Measurements from ENCODE around the gene PMEPA1. TPM values are rescaled to one million over a fixed set of nuclear protein-coding genes. Genes with fewer than 3 reads are reported as not detected.

Gene PMEPA1
- total RNA-seq, 1 experiment from 2014 or later, result 12.2 TPM

DNA sequence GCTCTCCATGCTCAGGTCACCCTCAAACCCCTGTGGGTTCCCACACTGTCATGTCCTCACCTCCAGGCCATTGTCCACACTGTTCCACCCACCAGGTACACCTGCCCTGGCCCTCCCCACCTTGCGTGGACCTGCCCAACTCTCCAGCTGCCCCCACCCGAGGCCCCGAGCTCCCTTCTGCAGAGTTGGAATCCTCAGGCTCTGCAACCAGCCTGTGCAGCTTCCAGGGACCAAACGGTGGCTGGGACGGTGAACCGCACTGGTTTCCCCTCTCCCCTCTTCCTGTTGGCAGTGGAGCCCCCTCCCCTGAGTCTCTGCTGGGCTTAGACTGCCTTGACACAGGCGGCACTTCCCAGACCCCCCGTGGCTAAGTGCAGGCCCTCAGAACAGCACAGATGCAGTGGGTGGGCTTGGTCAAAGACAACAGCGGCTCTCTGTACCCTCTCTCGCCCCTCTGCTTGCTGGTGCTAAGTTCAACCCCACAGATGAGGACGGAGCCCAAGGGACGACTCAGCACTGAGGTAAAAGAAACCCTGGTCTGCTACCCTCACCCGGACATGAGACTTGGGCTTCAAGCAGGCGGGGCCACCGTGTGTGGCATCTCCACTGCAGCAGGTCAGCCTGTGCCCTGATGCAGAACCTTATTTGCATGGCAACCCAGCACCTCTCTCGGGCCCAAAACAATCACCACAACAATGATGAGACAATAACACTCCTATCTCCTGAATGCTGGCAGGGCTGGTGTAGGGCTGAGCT is 100.6 kb downstream of the PMEPA1 start:
- no peak for DNase-seq (ENCODE audit: low read depth)

DNA sequence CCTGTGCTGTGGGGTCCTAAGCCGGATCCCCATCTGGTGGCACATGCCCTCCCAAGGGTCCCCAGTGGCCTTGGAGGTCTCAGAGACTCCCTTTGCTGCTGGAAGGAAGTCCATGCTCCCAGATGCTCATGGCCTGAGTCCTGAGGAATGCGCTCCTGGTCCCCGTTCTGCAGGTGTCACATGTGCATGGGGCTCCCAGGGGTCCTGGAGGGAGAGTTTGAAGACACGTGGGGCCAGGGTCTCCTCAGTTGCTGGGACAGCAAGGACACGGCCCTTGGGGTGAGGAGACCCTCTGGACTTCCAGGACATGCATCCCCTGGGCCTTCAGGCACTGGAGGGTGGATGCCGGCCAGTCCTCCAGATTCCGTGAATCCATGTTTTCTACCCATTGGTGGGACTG is 101.3 kb downstream of the PMEPA1 start:
- DNase-seq (ENCODE audit: low read depth), result no peak

DNA sequence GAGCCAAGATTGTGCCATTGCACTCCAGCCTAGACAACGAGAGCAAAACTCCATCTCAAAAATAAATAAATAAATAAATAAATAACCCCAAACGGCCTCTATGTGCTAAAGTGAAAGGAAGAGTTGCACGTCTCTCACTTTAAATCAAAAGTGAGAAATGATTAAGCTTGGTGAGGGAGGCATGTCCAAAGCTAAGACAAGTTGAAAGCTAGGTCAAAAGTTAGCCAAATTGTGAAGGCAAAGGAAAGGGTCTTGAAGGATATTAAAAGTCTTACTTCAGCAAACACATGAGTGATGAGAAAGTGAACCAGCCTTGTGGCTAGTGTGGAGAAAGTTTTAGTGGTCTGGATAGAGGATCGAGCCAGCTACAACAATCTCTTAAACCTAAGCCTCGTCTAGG is 103.9 kb downstream of the PMEPA1 start:
- DNase-seq (ENCODE audit: low read depth), result no peak

DNA sequence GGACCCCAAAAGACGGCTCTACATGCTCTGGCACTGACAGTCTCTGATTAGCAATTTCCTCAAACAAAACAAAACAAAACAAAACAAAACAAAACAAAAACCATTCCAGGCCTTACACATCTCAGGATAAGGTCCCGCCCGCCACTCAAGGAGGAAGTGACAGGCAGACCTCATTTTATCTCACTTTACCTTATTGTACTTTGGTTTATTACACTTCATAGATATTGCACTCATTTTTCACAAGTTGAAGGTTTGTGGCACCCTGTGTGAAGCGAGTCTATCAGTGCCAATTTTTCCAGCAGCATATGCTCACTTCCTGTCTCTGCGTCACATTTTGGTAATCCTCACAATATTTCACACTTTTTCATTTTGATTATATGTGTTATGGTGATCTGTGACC is 104.8 kb downstream of the PMEPA1 start:
- no peak for DNase-seq (ENCODE audit: low read depth)

DNA sequence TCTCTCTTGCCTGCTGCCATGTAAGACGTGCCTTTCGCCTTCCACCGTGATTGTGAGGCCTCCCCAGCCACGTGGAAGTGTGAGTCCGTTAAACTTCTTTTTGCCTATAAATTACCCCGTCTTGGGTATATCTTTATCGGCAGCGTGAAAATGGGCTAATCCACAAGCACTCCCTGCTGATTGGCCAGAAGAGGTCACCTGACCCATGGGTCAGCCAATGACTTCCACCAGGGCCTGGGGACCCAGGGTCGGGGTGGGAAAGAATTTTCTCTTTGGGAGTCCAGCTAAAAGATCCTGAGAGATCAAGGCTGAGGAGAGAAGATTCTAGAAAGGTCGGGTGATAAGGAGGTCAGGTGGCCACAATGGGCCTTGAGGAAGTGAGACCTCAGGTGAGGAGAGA is 106.7 kb downstream of the PMEPA1 start:
- no peak for DNase-seq (ENCODE audit: low read depth)

DNA sequence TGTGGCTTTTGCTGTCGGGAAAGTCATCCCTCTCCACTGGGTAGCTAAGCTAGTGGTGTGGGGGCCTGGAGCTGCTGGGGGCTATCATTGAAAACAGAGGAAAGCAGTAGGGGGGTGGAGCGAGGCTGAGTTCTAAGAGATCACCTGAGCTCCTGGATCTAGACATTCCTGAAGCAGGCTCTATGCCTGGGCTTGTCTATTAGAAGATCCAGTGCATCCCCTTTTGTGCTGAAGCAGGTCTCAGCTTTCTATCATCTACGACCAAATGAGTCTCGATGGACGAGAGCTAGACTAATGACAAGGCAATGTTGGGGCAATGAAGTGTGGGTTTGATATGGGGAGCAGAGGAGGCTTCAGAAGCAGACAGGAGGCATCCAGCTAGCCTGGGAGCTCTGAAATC is 108.1 kb downstream of the PMEPA1 start:
- DNase-seq (ENCODE audit: low read depth), result no peak

DNA sequence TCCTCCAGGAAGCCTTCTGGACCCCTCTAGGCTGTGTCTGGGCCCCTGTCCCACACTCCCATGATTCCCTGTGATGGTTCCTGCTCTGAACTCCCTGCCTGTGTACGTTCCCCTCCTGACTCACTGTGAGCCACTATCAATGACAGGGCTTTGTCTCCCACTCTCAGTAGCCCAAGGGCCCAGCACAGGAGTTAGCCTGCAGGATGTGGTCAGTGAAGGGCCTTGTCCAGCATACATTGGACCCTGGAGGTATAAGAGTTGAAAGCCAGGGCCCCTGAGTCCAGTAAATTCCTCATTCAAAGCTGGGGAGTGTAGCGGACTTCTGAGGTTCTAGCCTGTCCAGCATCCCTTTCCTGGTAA is 108.6 kb downstream of the PMEPA1 start:
- peak; percentile 33 for DNase-seq (ENCODE audit: low read depth)

GRCh38 chr20:57600320-57601210 is 109.2 kb downstream of the PMEPA1 start:
- peak; percentile 51 for DNase-seq (ENCODE audit: low read depth)

- DNase-seq (ENCODE audit: low read depth), result no peak
Measured at GRCh38 chr20:57598491-57598890, 111.3 kb downstream of the PMEPA1 start.

Other genes with a start within 250 kb of the PMEPA1 start
- 0.06 TPM in 1 of 2 replicates, not detected in the other for gene CTCFL, start 184.9 kb downstream of the PMEPA1 start, total RNA-seq (2014; rRNA removed; shearing (Covaris generic))
- gene PCK1, start 148.9 kb downstream of the PMEPA1 start, total RNA-seq (2014; rRNA removed; shearing (Covaris generic)), result not detected in 2 replicates
- 0.11 TPM in 1 of 2 replicates, not detected in the other for gene ZBP1, start 89.6 kb downstream of the PMEPA1 start, total RNA-seq (2014; rRNA removed; shearing (Covaris generic))